KMS-11 (cell line): ENCODE results near the gene ZNF236.

Experiments
- H2AFZ ChIP-seq: fragments of 200-600 bp; sonication (generic); 2 replicates; pipeline ENCODE4 v1.6.1; 2016; ENCODE audit warnings: antibody characterized with exemption, mixed run types, low read depth
- H3K27ac ChIP-seq: fragments of 200-600 bp; sonication (generic); 2 replicates; pipeline ENCODE4 v1.6.1; 2016; ENCODE audit warnings: mild to moderate bottlenecking, mixed run types
- H3K27me3 ChIP-seq: fragments of 200-600 bp; sonication (generic); 2 replicates; pipeline ENCODE4 v1.6.1; 2017; ENCODE audit warnings: mild to moderate bottlenecking, low read depth, mixed run types, moderate library complexity; ENCODE audit not compliant: insufficient read depth
- H3K36me3 ChIP-seq: fragments of 200-600 bp; sonication (generic); 2 replicates; pipeline ENCODE4 v1.6.1; 2017; ENCODE audit warnings: mild to moderate bottlenecking, mixed run types; ENCODE audit not compliant: insufficient read depth
- H3K4me1 ChIP-seq: fragments of 200-600 bp; sonication (generic); 2 replicates; pipeline ENCODE4 v1.6.1; 2016; ENCODE audit warnings: mild to moderate bottlenecking, low read depth, mixed run types; ENCODE audit not compliant: poor library complexity, severe bottlenecking
- H3K4me2 ChIP-seq: fragments of 200-600 bp; sonication (generic); 2 replicates; pipeline ENCODE4 v1.7.0; 2016; ENCODE audit warnings: mild to moderate bottlenecking, mixed run types
- H3K4me3 ChIP-seq: fragments of 200-600 bp; sonication (generic); IDR thresholded peaks from 2 replicates; pipeline ENCODE4 v1.6.1; 2017; ENCODE audit warnings: low read depth, low read length, mixed read lengths; ENCODE audit not compliant: insufficient read depth
- H3K79me2 ChIP-seq: fragments of 200-600 bp; sonication (generic); 2 replicates; pipeline ENCODE4 v1.6.1; 2016; ENCODE audit warnings: low read depth, mixed run types; ENCODE audit not compliant: insufficient read depth
- H3K9ac ChIP-seq: fragments of 200-600 bp; sonication (generic); 2 replicates; pipeline ENCODE4 v1.6.1; 2016; ENCODE audit warnings: mild to moderate bottlenecking, mixed run types
- H4K20me1 ChIP-seq: fragments of 200-600 bp; sonication (generic); 2 replicates; pipeline ENCODE4 v1.6.1; 2016; ENCODE audit warnings: mild to moderate bottlenecking, mixed run types; ENCODE audit not compliant: insufficient read depth
- TF ChIP-seq, protein P1 (sequence below): fragments of 200-600 bp; sonication (generic); conservative IDR thresholded peaks from 2 replicates; pipeline ENCODE4 v1.6.1; 2017; ENCODE audit warnings: low read depth, mild to moderate bottlenecking, antibody characterized with exemption, low read length, moderate library complexity, mixed read lengths

The ZNF236 gene

DNA sequence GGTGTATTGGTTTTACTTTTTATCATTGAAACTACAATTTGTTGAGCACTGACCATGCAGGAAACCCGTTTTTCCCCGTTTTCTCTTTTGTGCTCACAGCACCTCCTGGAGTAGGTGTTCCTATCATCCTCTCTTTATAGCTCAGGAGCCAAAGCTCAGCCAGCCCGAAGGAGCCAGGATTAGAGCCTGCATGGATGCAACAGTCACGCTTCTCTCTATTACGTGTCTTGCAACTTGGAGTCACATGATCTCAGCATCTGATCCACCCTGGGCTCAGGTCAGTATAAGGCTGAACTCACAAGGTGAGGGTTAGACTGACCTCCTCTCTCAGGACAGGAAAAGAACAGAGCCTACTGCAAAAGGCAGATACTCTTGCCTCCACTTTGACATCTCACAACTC is 159.7 kb downstream of the ZNF236 start:
- Histone ChIP-seq H3K9ac (no peak overlapping the region), H3K79me2 (no peaks in the 10 kb centered on the region), H2AFZ (no peak overlapping the region), H3K27ac (no peak overlapping the region), H4K20me1 (no peaks in the 10 kb centered on the region), H3K4me1 (no peaks in the 10 kb centered on the region), H3K27me3 (no peaks in the 10 kb centered on the region), H3K36me3 (no peaks in the 10 kb centered on the region), H3K4me2 (no peak overlapping the region), H3K4me3 (no peak overlapping the region)
- TF ChIP-seq, protein P1, sequence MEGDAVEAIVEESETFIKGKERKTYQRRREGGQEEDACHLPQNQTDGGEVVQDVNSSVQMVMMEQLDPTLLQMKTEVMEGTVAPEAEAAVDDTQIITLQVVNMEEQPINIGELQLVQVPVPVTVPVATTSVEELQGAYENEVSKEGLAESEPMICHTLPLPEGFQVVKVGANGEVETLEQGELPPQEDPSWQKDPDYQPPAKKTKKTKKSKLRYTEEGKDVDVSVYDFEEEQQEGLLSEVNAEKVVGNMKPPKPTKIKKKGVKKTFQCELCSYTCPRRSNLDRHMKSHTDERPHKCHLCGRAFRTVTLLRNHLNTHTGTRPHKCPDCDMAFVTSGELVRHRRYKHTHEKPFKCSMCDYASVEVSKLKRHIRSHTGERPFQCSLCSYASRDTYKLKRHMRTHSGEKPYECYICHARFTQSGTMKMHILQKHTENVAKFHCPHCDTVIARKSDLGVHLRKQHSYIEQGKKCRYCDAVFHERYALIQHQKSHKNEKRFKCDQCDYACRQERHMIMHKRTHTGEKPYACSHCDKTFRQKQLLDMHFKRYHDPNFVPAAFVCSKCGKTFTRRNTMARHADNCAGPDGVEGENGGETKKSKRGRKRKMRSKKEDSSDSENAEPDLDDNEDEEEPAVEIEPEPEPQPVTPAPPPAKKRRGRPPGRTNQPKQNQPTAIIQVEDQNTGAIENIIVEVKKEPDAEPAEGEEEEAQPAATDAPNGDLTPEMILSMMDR, result no peak

DNA sequence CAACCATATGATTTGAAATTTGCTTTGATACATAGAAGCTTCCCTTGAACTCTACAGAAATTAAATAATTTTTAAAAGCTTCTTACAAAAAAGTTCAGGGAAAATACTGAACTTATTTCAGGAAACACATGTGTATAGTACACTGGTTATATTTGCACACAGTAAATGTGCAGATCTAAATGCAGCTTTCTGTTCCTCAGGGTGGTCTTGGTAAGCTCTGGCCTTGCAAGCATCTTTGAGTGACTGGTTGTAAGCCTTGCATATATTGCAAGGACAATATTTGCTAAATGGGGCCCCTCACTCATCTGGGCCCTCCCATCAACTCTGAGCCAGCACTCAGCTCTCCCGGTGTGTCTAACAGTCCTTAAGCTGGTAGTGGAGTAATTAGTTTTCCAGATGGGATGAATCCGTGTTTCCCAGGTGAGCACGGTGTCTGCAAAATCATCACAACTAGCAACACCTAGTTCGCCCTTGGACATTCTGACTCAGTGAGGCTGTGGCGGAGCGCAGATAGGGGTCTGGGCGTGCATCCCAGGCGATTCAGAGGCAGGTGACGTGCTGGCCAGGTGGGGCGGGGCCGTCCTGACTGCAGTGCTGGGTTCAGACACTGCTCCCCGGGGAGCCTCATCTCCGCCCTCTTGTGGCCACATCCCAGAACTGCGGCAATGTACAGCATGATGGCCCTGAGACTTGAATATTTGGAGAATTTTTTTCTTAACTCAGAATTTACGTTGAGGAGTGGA is 160.7 kb downstream of the ZNF236 start:
- Histone ChIP-seq H3K36me3 (no peaks in the 10 kb centered on the region), H3K27ac (no peak overlapping the region), H3K4me2 (peak overlapping the region; percentile 9), H3K79me2 (no peaks in the 10 kb centered on the region), H3K27me3 (no peaks in the 10 kb centered on the region), H3K4me3 (no peak overlapping the region), H4K20me1 (no peaks in the 10 kb centered on the region), H3K4me1 (no peaks in the 10 kb centered on the region), H3K9ac (no peak overlapping the region), H2AFZ (peak overlapping the region; percentile 13; the same call in 1 of the 2 replicates)
- TF ChIP-seq, protein P1, result peak; percentile 97

DNA sequence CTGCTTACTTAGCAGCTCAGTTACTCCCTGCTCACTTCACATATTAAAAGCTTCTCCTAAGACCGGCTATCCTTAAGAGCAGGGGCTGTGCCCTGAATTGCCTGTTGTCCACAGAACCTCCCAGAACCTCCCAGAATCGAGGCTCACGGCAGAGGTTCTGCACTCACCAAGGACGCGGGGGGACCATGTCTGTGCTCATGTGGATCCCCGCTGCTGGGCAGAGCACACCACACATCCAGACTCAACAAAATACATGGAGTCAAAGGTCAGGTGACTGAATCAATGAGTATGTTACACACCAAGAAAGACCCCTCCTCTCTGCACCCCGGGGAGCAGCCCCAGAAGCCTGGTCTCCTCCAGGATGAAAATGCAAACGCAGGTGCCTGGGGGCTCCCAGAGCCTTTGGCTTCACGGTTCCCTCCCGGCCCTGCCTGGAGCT is 161.3 kb downstream of the ZNF236 start:
- Histone ChIP-seq H3K9ac (no peak overlapping the region), H3K4me3 (no peak overlapping the region), H4K20me1 (no peaks in the 10 kb centered on the region), H3K79me2 (no peaks in the 10 kb centered on the region), H3K27me3 (no peaks in the 10 kb centered on the region), H3K4me2 (no peak overlapping the region), H2AFZ (0 out of 2 replicates have a peak overlapping the region, but pooled peaks have one; percentile 13), H3K27ac (no peak overlapping the region), H3K36me3 (no peaks in the 10 kb centered on the region), H3K4me1 (no peaks in the 10 kb centered on the region)
- TF ChIP-seq, protein P1, result peak; percentile 44

DNA sequence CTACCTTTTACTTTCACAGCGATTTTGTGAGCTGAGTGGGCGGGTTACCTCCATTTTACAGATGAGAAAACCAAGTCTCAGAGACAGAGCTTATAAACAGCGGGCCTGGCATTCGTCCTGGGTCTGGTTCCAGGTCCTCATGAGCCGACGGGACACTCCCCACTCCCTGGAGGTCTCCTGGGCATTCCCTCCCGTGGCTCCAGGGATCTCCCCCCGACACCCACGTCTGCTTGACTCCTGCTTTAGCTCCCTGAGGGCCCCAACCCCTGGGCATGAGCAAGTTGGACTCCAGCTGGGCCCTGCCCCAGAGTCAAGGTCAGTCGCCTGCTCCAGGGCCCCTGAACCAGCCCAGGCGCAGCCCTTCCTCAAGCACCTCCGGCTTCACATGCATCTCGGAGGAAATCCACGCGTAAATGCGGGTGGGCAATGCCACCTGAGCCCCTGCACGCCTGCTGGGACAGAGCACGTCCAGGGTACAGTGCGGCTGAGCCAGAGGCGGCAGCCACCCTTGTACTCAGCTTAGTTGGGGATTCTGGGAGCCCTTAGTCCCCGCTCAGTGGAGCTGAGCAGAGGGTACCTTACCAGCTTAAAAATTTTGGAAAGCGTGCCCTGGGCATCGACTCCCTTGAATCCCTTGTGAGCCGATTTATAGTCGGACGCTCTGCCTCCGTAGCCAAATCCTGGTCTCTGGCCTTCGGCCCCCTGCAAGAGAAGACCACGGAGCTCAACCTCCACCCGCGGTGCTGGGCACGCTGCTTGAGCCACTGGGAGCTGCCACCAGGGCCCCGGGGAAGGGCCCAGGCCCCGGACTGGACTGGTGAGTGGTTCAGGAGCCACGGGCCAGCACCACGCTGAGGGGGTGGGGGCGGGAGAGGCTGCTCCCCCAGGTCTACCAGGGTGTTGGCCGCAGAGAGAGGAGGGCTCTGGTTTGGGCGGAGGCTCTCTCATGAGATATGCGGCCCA is 162.1 kb downstream of the ZNF236 start:
- no peak overlapping the region for H2AFZ ChIP-seq
- H3K4me2 ChIP-seq, result no peak overlapping the region
- no peak overlapping the region for H3K27ac ChIP-seq
- H3K36me3 ChIP-seq, result no peaks in the 10 kb centered on the region
- H3K27me3 ChIP-seq, result no peaks in the 10 kb centered on the region
- H3K4me3 ChIP-seq, result no peak overlapping the region
- TF ChIP-seq, protein P1, result no peak
- H3K79me2 ChIP-seq, result no peaks in the 10 kb centered on the region
- no peak overlapping the region for H3K9ac ChIP-seq
- H4K20me1 ChIP-seq, result no peaks in the 10 kb centered on the region
- H3K4me1 ChIP-seq, result no peaks in the 10 kb centered on the region
